PC-3 (cell line): ENCODE results near the gene TUBB2B. TPM values are rescaled to one million over a fixed set of nuclear protein-coding genes. Genes with fewer than 3 reads are reported as not detected.

Experiments
- ATAC-seq: fragments of 200-7000 bp; cut with Tn5 transposase; 2 replicates; pipeline ENCODE4 v1.9.1; 2020; ENCODE audit warnings: mild to moderate bottlenecking, moderate library complexity
- BruUV-seq: library from RNA; stranded (reverse); fragments of 400-500 nt; replicated peaks from 2 replicates; lab custom pipeline; 2021; lab: Mats Ljungman, UMichigan
- CTCF ChIA-PET: fragments of 300-600 bp; sonication (Branson Sonifier 250); formaldehyde crosslinking; loops from one replicate; lab custom pipeline; 2022; ENCODE audit warnings: antibody characterized with exemption; lab: Charles Lee
- POLR2A ChIA-PET: fragments of 300-600 bp; sonication (Branson Sonifier 250); formaldehyde crosslinking; loops from one replicate; lab custom pipeline; 2022; ENCODE audit warnings: antibody characterized with exemption; ENCODE audit not compliant: unreplicated experiment; lab: Charles Lee
- DNase-seq: peaks from one replicate; pipeline ENCODE4 v3.0.0-alpha.2; 2015
- H2AFZ ChIP-seq: fragments of 300-600 bp; sonication (generic); 2 replicates; pipeline ENCODE4 v1.6.0; 2016; ENCODE audit warnings: antibody characterized with exemption, low read length
- H3F3A ChIP-seq: fragments of 300-600 bp; sonication (generic); one replicate; pipeline ENCODE4 v1.6.0; 2017; ENCODE audit warnings: antibody characterized with exemption, low read length, control low read depth, mild to moderate bottlenecking; ENCODE audit not compliant: unreplicated experiment
- H3K27ac ChIP-seq: fragments of 300-600 bp; sonication (generic); 2 replicates; pipeline ENCODE4 v1.5.1; 2016; ENCODE audit warnings: mild to moderate bottlenecking, low read length
- H3K27me3 ChIP-seq: fragments of 300-600 bp; sonication (generic); 2 replicates; pipeline ENCODE4 v1.6.1; 2016; ENCODE audit warnings: low read length, mixed read lengths
- H3K36me3 ChIP-seq: fragments of 300-600 bp; sonication (generic); 2 replicates; pipeline ENCODE4 v1.6.1; 2016; ENCODE audit warnings: low read depth, mixed run types, low read length, mixed read lengths
- H3K4me1 ChIP-seq: fragments of 300-600 bp; sonication (generic); 2 replicates; pipeline ENCODE4 v1.5.1; 2016; ENCODE audit warnings: low read length; ENCODE audit not compliant: insufficient read depth
- H3K4me2 ChIP-seq: fragments of 300-600 bp; sonication (generic); 2 replicates; pipeline ENCODE4 v1.6.0; 2016; ENCODE audit warnings: low read length
- H3K4me3 ChIP-seq: fragments of 300-600 bp; sonication (generic); 2 replicates; pipeline ENCODE4 v1.5.1; 2016; ENCODE audit warnings: mild to moderate bottlenecking, low read length, mixed read lengths
- H3K79me2 ChIP-seq: fragments of 300-600 bp; sonication (generic); 2 replicates; pipeline ENCODE4 v1.6.1; 2017; ENCODE audit warnings: low read length, mixed read lengths
- H3K9ac ChIP-seq: fragments of 300-600 bp; sonication (generic); 2 replicates; pipeline ENCODE4 v1.6.0; 2016; ENCODE audit warnings: mild to moderate bottlenecking, low read length
- H3K9me2 ChIP-seq: fragments of 300-600 bp; sonication (generic); replicated peaks from 2 replicates; pipeline ENCODE4 v1.6.1; 2016; ENCODE audit warnings: mixed run types, low read length, mixed read lengths
- H3K9me3 ChIP-seq: fragments of 300-600 bp; sonication (generic); 2 replicates; pipeline ENCODE4 v1.6.1; 2016; ENCODE audit warnings: low read length, mixed read lengths
- H4K20me1 ChIP-seq: fragments of 300-600 bp; sonication (generic); 2 replicates; pipeline ENCODE4 v1.6.1; 2016; ENCODE audit warnings: low read length, mixed read lengths
- CTCF ChIP-seq: fragments of 300-600 bp; sonication (generic); conservative IDR thresholded peaks from 2 replicates; pipeline ENCODE4 v1.5.1; 2017; ENCODE audit warnings: antibody characterized with exemption, low read depth, mild to moderate bottlenecking, low read length
- EZH2 ChIP-seq: fragments of 300-600 bp; sonication (generic); IDR thresholded peaks from one replicate; pipeline ENCODE4 v1.6.1; 2017; ENCODE audit warnings: antibody characterized with exemption, mild to moderate bottlenecking, low read length; ENCODE audit not compliant: unreplicated experiment
- EZH2phosphoT487 ChIP-seq: fragments of 300-600 bp; sonication (generic); IDR thresholded peaks from 2 replicates; pipeline ENCODE4 v1.6.1; 2018; ENCODE audit warnings: mild to moderate bottlenecking, antibody characterized with exemption, low read length, borderline replicate concordance
- intact Hi-C: fragments of 100-400 bp; cut with micrococcal nuclease; formaldehyde crosslinking; loops from 2 replicates; pipeline ENCODE4 v1.9.0; 2023
- total RNA-seq: library from RNA; depleted of rRNA; stranded (reverse); fragments of >200 nt; gene quantifications from 2 replicates; pipeline ENCODE4 v1.2.3, GENCODE V29; 2014

TUBB2B gene
- total RNA-seq, 1 experiment from 2014 or later: 6.5 TPM

GRCh38 chr6:3265671-3266070, 38.2 kb upstream of the TUBB2B start:
- no peaks in the 10 kb centered on the region for H3K27me3 ChIP-seq
- H3K4me2 ChIP-seq: no peak overlapping the region
- no peaks in the 10 kb centered on the region for H3K9me3 ChIP-seq
- no peak overlapping the region for H2AFZ ChIP-seq
- no peaks in the 10 kb centered on the region for H3K9me2 ChIP-seq
- H3K9ac ChIP-seq: no peak overlapping the region
- TF ChIP-seq EZH2phosphoT487: no peak
- no peak for TF ChIP-seq CTCF
- no peak for TF ChIP-seq EZH2
- BruUV-seq: no TSS peak
- ChIA-PET CTCF (no interaction called here), POLR2A (no interaction called here)
- H3K79me2 ChIP-seq: peaks cover 56% of the 10 kb centered on the region
- intact Hi-C loops: no loop called here
- H3K4me1 ChIP-seq: peaks cover 9% of the 10 kb centered on the region
- peaks cover 18% of the 10 kb centered on the region for H3K36me3 ChIP-seq
- no peak overlapping the region for H3K4me3 ChIP-seq
- H4K20me1 ChIP-seq: peaks cover 24% of the 10 kb centered on the region; the same call in 1 of the 2 replicates
- ATAC-seq: no peak
- DNase-seq: no peak
- no peak overlapping the region for H3K27ac ChIP-seq
- no peaks in the 10 kb centered on the region for H3F3A ChIP-seq

DNA sequence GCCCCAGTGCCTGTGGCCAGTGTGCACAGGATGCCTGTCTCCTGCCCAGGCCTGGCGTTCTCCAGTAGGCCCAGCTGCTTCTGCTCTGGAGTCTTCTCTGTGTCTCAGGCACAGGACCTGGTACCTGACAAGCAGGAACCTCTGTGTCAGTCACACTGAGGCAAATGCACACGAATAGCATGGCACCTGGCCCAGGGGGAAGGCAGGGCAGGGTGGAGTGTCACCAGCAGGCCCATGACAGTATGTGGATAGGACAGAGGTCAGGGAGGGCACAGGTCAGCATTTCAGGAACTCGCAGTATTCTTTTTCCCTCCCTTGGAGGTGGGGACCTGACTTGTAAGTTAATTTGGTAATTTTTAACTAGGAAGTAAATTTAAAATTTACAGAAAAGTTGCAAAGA, 36.9 kb upstream of the TUBB2B start:
- ChIA-PET POLR2A (no interaction called here), CTCF (no interaction called here)
- H3K9me3 ChIP-seq: no peaks in the 10 kb centered on the region
- no peak overlapping the region for H2AFZ ChIP-seq
- DNase-seq (no peak), ATAC-seq (no peak)
- H3K79me2 ChIP-seq: peaks cover 69% of the 10 kb centered on the region
- BruUV-seq: no TSS peak
- peaks cover 14% of the 10 kb centered on the region for H3K4me1 ChIP-seq
- no peak overlapping the region for H3K4me2 ChIP-seq
- H3F3A ChIP-seq: no peaks in the 10 kb centered on the region
- no peak overlapping the region for H3K4me3 ChIP-seq
- TF ChIP-seq CTCF (no peak), EZH2 (no peak), EZH2phosphoT487 (no peak)
- peaks cover 24% of the 10 kb centered on the region; the same call in 1 of the 2 replicates for H4K20me1 ChIP-seq
- peaks cover 17% of the 10 kb centered on the region for H3K36me3 ChIP-seq
- no peaks in the 10 kb centered on the region for H3K9me2 ChIP-seq
- no peak overlapping the region for H3K27ac ChIP-seq
- intact Hi-C loops: no loop called here
- H3K9ac ChIP-seq: no peak overlapping the region
- H3K27me3 ChIP-seq: no peaks in the 10 kb centered on the region

DNA sequence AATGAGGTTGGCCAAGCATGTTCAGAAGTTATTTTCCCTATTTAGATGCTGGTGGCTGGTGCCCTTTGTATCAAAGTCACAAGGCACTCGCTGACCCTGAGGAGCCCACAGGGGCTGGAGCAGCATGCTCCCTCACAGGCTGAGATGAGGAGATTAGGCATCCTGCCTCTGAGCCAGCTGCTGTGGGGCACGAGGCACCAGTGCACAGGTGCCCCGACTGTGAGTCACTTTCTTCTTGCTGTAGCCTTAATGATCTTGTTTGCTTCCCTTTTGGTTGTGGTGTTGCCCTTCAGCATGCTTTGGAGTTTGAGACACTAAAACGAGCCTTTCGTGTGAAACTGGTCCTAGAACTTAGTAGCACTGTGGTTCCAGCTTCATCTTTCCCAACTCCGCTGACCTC, 35.6 kb upstream of the TUBB2B start:
- ATAC-seq (no peak), DNase-seq (no peak)
- TF ChIP-seq EZH2 (no peak), EZH2phosphoT487 (no peak)
- intact Hi-C loops: no loop called here
- no peak overlapping the region for H3K4me2 ChIP-seq
- H3F3A ChIP-seq: no peaks in the 10 kb centered on the region
- BruUV-seq: no TSS peak
- peaks cover 24% of the 10 kb centered on the region; the same call in 1 of the 2 replicates for H4K20me1 ChIP-seq
- H3K9ac ChIP-seq: no peak overlapping the region
- no peaks in the 10 kb centered on the region for H3K27me3 ChIP-seq
- H3K9me3 ChIP-seq: no peaks in the 10 kb centered on the region
- ChIA-PET CTCF (no interaction called here), POLR2A (no interaction called here)
- H2AFZ ChIP-seq: no peak overlapping the region
- H3K79me2 ChIP-seq: peaks cover 75% of the 10 kb centered on the region
- H3K9me2 ChIP-seq: no peaks in the 10 kb centered on the region
- H3K4me3 ChIP-seq: no peak overlapping the region
- no peak overlapping the region for H3K27ac ChIP-seq
- peaks cover 14% of the 10 kb centered on the region for H3K4me1 ChIP-seq
- H3K36me3 ChIP-seq: peaks cover 13% of the 10 kb centered on the region
